CD4-positive, alpha-beta T cell treated with Interleukin-4 for 1 hour (primary cell): ENCODE measurements around the gene LCLAT1.
A peak's percentile ranks its signal among the peaks of the same experiment; 100 is the strongest.
"Not testable (repeated sequence)": the region's sequence is repeated elsewhere in the genome, so short reads cannot be mapped to it uniquely, and the experiment has no call there.

Experiments used
- DNase-seq, 2 donors: peaks; one replicate each; pipeline ENCODE4 v3.0.0-alpha.2; 2020 to 2022

The LCLAT1 gene

GRCh38 chr2:30492185-30492584, 45.1 kb downstream of the LCLAT1 start:
- DNase-seq = no peak

GRCh38 chr2:30492619-30493018, 45.6 kb downstream of the LCLAT1 start:
- DNase-seq = no peak

GRCh38 chr2:30493440-30493839, 46.4 kb downstream of the LCLAT1 start:
- DNase-seq = no peak

- not testable (repeated sequence) for DNase-seq
Observed at GRCh38 chr2:30495896-30496295, 48.9 kb downstream of the LCLAT1 start.

- DNase-seq = no peak
Observed at GRCh38 chr2:30499681-30500080, 52.6 kb downstream of the LCLAT1 start.

- no peak for DNase-seq
Observed at GRCh38 chr2:30500699-30501098, 53.7 kb downstream of the LCLAT1 start.

GRCh38 chr2:30502310-30502709, 55.3 kb downstream of the LCLAT1 start:
- no peak for DNase-seq

- DNase-seq = peak in 1 of 2 donors; percentile 51
Observed at GRCh38 chr2:30503007-30503694, 56.1 kb downstream of the LCLAT1 start.

- no peak for DNase-seq
Observed at GRCh38 chr2:30503695-30504052, 56.6 kb downstream of the LCLAT1 start.

GRCh38 chr2:30504731-30505130, 57.7 kb downstream of the LCLAT1 start:
- no peak for DNase-seq

GRCh38 chr2:30505500-30506180, 58.6 kb downstream of the LCLAT1 start:
- DNase-seq = no peak

GRCh38 chr2:30507460-30507859, 60.4 kb downstream of the LCLAT1 start:
- DNase-seq = not testable (repeated sequence)

- DNase-seq = no peak
Observed at GRCh38 chr2:30509716-30510115, 62.7 kb downstream of the LCLAT1 start.

- DNase-seq = no peak
Observed at GRCh38 chr2:30510409-30510808, 63.4 kb downstream of the LCLAT1 start.

- no peak for DNase-seq
Observed at GRCh38 chr2:30511122-30512083, 64.4 kb downstream of the LCLAT1 start.

- DNase-seq = no peak
Observed at GRCh38 chr2:30512243-30512886, 65.3 kb downstream of the LCLAT1 start.

- DNase-seq = not testable (repeated sequence)
Observed at GRCh38 chr2:30513649-30514048, 66.6 kb downstream of the LCLAT1 start.

- DNase-seq = no peak
Observed at GRCh38 chr2:30514134-30514847, 67.2 kb downstream of the LCLAT1 start.

GRCh38 chr2:30514848-30515435, 67.9 kb downstream of the LCLAT1 start:
- DNase-seq = no peak

GRCh38 chr2:30516166-30516565, 69.1 kb downstream of the LCLAT1 start:
- no peak for DNase-seq

GRCh38 chr2:30519796-30520195, 72.8 kb downstream of the LCLAT1 start:
- no peak for DNase-seq

- DNase-seq = no peak
Observed at GRCh38 chr2:30522421-30522820, 75.4 kb downstream of the LCLAT1 start.
